ENCODE measurements around the gene ZBTB20. TPM values are rescaled to one million over a fixed set of nuclear protein-coding genes. Genes with fewer than 3 reads are reported as not detected.

The ZBTB20 gene
- polyA plus RNA-seq, 3 donors, result 1.3 to 3.2 (median 2.0) TPM

- no CpG with 5 or more reads among the region's 3 CpGs for WGBS (ENCODE audit: insufficient coverage)
- Mint-ChIP-seq H3K27ac (no peak overlapping the region), H3K27me3 (ENCODE audit: low read depth in 3 of 3) (no peaks in the 10 kb centered on the region), H3K4me3 (no peak overlapping the region), H3K36me3 (no peaks in the 10 kb centered on the region), H3K4me1 (peaks cover 4% of the 10 kb centered on the region), H3K9me3 (no peaks in the 10 kb centered on the region)
- H3K9ac ChIP-seq (ENCODE audit: insufficient read depth, low read length, poor library complexity, severe bottlenecking), result no peak overlapping the region
- H3K36me3 ChIP-seq (replicated peaks in 1 of 2; ENCODE audit: control insufficient read depth in 1 of 2, insufficient read depth in 2 of 2, low read length in 2 of 2), result no peaks in the 10 kb centered on the region
- H3K4me3 ChIP-seq (replicated peaks in 1 of 3; ENCODE audit: low read depth in 2 of 3, low read length in 3 of 3), result no peak overlapping the region
- H3K79me2 ChIP-seq (ENCODE audit: insufficient read depth, low read length), result no peaks in the 10 kb centered on the region
- no peaks in the 10 kb centered on the region for H3K27me3 ChIP-seq (ENCODE audit: control insufficient read depth in 2 of 2, insufficient read depth in 2 of 2, low read length in 2 of 2)
- intact Hi-C loops (cut with micrococcal nuclease), result no loop called here
- no peak for TF ChIP-seq CTCF (IDR thresholded peaks at IDR 0.05)
- H3K4me2 ChIP-seq (replicated peaks; ENCODE audit: extremely low read depth, low read length, poor library complexity, severe bottlenecking), result no peak overlapping the region
- H3K27ac ChIP-seq (ENCODE audit: low read depth in 1 of 2, low read length in 2 of 2), result no peak overlapping the region
- H3K9me3 ChIP-seq (replicated peaks in 1 of 2; ENCODE audit: control insufficient read depth in 1 of 2, insufficient read depth in 1 of 2, low read length in 2 of 2), result no peaks in the 10 kb centered on the region
- no peaks in the 10 kb centered on the region for H4K20me1 ChIP-seq (ENCODE audit: insufficient read depth, low read length)
- H3K4me1 ChIP-seq (ENCODE audit: control insufficient read depth in 1 of 2, insufficient read depth in 2 of 2, low read length in 2 of 2), result no peaks in the 10 kb centered on the region
- no peak for DNase-seq
- no peak overlapping the region for H2AFZ ChIP-seq (ENCODE audit: insufficient read depth, low read depth, low read length, poor library complexity, severe bottlenecking)
Measured at GRCh38 chr3:114732353-114732752, 414.7 kb downstream of the ZBTB20 start.

- H3K27me3 ChIP-seq (ENCODE audit: control insufficient read depth in 2 of 2, insufficient read depth in 2 of 2, low read length in 2 of 2), result no peaks in the 10 kb centered on the region
- H3K36me3 Mint-ChIP-seq, result no peaks in the 10 kb centered on the region
- H3K4me3 Mint-ChIP-seq, result no peak overlapping the region
- H3K27me3 Mint-ChIP-seq (ENCODE audit: low read depth in 3 of 3), result no peaks in the 10 kb centered on the region
- no peaks in the 10 kb centered on the region for H3K4me1 ChIP-seq (ENCODE audit: control insufficient read depth in 1 of 2, insufficient read depth in 2 of 2, low read length in 2 of 2)
- intact Hi-C loops (cut with micrococcal nuclease), result no loop called here
- H2AFZ ChIP-seq (ENCODE audit: insufficient read depth, low read depth, low read length, poor library complexity, severe bottlenecking), result no peak overlapping the region
- H3K27ac Mint-ChIP-seq, result no peak overlapping the region
- no peak overlapping the region for H3K27ac ChIP-seq (ENCODE audit: low read depth in 1 of 2, low read length in 2 of 2)
- H3K79me2 ChIP-seq (ENCODE audit: insufficient read depth, low read length), result no peaks in the 10 kb centered on the region
- no peaks in the 10 kb centered on the region for H3K9me3 Mint-ChIP-seq
- 100% methylated on average over 1 of the region's 1 CpG for WGBS (ENCODE audit: insufficient coverage)
- H3K36me3 ChIP-seq (replicated peaks in 1 of 2; ENCODE audit: control insufficient read depth in 1 of 2, insufficient read depth in 2 of 2, low read length in 2 of 2), result no peaks in the 10 kb centered on the region
- H4K20me1 ChIP-seq (ENCODE audit: insufficient read depth, low read length), result no peaks in the 10 kb centered on the region
- H3K4me2 ChIP-seq (replicated peaks; ENCODE audit: extremely low read depth, low read length, poor library complexity, severe bottlenecking), result no peak overlapping the region
- H3K9me3 ChIP-seq (replicated peaks in 1 of 2; ENCODE audit: control insufficient read depth in 1 of 2, insufficient read depth in 1 of 2, low read length in 2 of 2), result no peaks in the 10 kb centered on the region
- peaks cover 8% of the 10 kb centered on the region for H3K4me1 Mint-ChIP-seq
- H3K9ac ChIP-seq (ENCODE audit: insufficient read depth, low read length, poor library complexity, severe bottlenecking), result no peak overlapping the region
- TF ChIP-seq CTCF (IDR thresholded peaks at IDR 0.05), result no peak
- no peak overlapping the region for H3K4me3 ChIP-seq (replicated peaks in 1 of 3; ENCODE audit: low read depth in 2 of 3, low read length in 3 of 3)
- DNase-seq, result no peak
Measured at GRCh38 chr3:114730397-114730796, 416.7 kb downstream of the ZBTB20 start.

Measured in CD14-positive monocyte (primary cell).